HepG2 (cell line): ENCODE results near the gene PLSCR5. TPM values are rescaled to one million over a fixed set of nuclear protein-coding genes. Genes with fewer than 3 reads are reported as not detected.

Experiments
- CEBPB ChIP-seq: IDR thresholded peaks from 2 replicates; pipeline ENCODE4 v1.6.1; 2011; ENCODE audit warnings: low read depth, low read length, improper control_type of control experiment, borderline replicate concordance
- GATAD1 ChIP-seq: IDR thresholded peaks from 2 replicates; pipeline ENCODE4 v1.6.1; 2016; ENCODE audit warnings: missing genetic modification reagents, missing compliant biosample characterization
- HHEX ChIP-seq: IDR thresholded peaks from 2 replicates; pipeline ENCODE4 v1.6.1; 2016; ENCODE audit warnings: control low read depth
- KDM5B ChIP-seq: sonication (generic); formaldehyde crosslinking; IDR thresholded peaks from 2 replicates; pipeline ENCODE4 v1.4.0; 2020; ENCODE audit warnings: missing genetic modification reagents, mild to moderate bottlenecking, borderline replicate concordance
- MAFF ChIP-seq: IDR thresholded peaks from 2 replicates; pipeline ENCODE4 v1.6.1; 2011; ENCODE audit warnings: low read depth, low read length, improper control_type of control experiment
- MED1 ChIP-seq: sonication (generic); formaldehyde crosslinking; IDR thresholded peaks from 2 replicates; pipeline ENCODE4 v1.4.0; 2020; ENCODE audit warnings: missing genetic modification reagents
- MTA3 ChIP-seq: sonication (generic); formaldehyde crosslinking; IDR thresholded peaks from 2 replicates; pipeline ENCODE4 v1.4.0; 2020; ENCODE audit warnings: missing genetic modification reagents
- MTF2 ChIP-seq: sonication (generic); formaldehyde crosslinking; IDR thresholded peaks from 2 replicates; pipeline ENCODE4 v1.5.0; 2020; ENCODE audit warnings: missing genetic modification reagents, borderline replicate concordance
- RFX3 ChIP-seq: IDR thresholded peaks from 2 replicates; pipeline ENCODE4 v1.6.1; 2016; ENCODE audit warnings: missing biosample characterization, missing genetic modification reagents
- ZFP41 ChIP-seq: sonication (generic); formaldehyde crosslinking; IDR thresholded peaks from 2 replicates; pipeline ENCODE4 v1.4.0; 2020; ENCODE audit warnings: mild to moderate bottlenecking, missing genetic modification reagents, borderline replicate concordance
- ZKSCAN5 ChIP-seq: sonication (generic); formaldehyde crosslinking; IDR thresholded peaks from 2 replicates; pipeline ENCODE4 v1.5.1; 2020; ENCODE audit warnings: mild to moderate bottlenecking, missing genetic modification reagents
- ZNF343 ChIP-seq: sonication (generic); formaldehyde crosslinking; IDR thresholded peaks from 2 replicates; pipeline ENCODE4 v1.4.0; 2020; ENCODE audit warnings: mild to moderate bottlenecking, missing genetic modification reagents
- ZNF510 ChIP-seq: sonication (generic); formaldehyde crosslinking; IDR thresholded peaks from 2 replicates; pipeline ENCODE4 v1.4.0; 2020; ENCODE audit warnings: low read depth, mild to moderate bottlenecking, missing genetic modification reagents
- polyA plus RNA-seq, 8 experiments: library from polyadenylated mRNA; depleted of rRNA in 3 of 8; stranded (reverse) in 7 of 8; unstranded in 1 of 8; fragments of >200 nt; fragmentation: Illumina TruSeq in 4 of 8; extraction: Trizol in 4 of 8; gene quantifications; 2 replicates each; pipeline versions ENCODE4 v1.2.1 to v1.2.3, GENCODE V29; 2011 to 2016; ENCODE audit warnings: low read depth in 4 of 8, missing spikeins in 1 of 8, mixed read lengths in 1 of 8; ENCODE audit not compliant: insufficient read depth in 1 of 8
- total RNA-seq, 5 experiments: library from RNA; depleted of rRNA; stranded (reverse); fragments of >200 nt; fragmentation: Illumina TruSeq; extraction: Trizol; gene quantifications; 2 replicates each; pipeline ENCODE4 v1.2.3, GENCODE V29; 2016; ENCODE audit warnings: low read depth in 1 of 5
- TF ChIP-seq, protein P1 (sequence below): sonication (generic); formaldehyde crosslinking; IDR thresholded peaks from 2 replicates; pipeline ENCODE4 v1.5.1; 2020; ENCODE audit warnings: missing genetic modification reagents, mild to moderate bottlenecking, borderline replicate concordance
- TF ChIP-seq, protein P2 (sequence below): sonication (generic); formaldehyde crosslinking; IDR thresholded peaks from 2 replicates; pipeline ENCODE4 v1.4.0; 2020; ENCODE audit warnings: mild to moderate bottlenecking, missing genetic modification reagents
- TF ChIP-seq, protein P3 (sequence below): sonication (generic); formaldehyde crosslinking; IDR thresholded peaks from 2 replicates; pipeline ENCODE4 v1.8.0; 2022; ENCODE audit warnings: low read depth, missing genetic modification reagents
- TF ChIP-seq, protein P4 (sequence below): IDR thresholded peaks from 2 replicates; pipeline ENCODE4 v1.6.1; 2012; ENCODE audit warnings: inconsistent platforms
- TF ChIP-seq, protein P5 (sequence below), 2 experiments: fragments of 450-650 bp in 1 of 2; sonication (generic) in 1 of 2; formaldehyde crosslinking; IDR thresholded peaks; 2 replicates each; pipeline versions ENCODE4 v1.5.0 to v1.8.0; 2020 to 2022; ENCODE audit warnings: mild to moderate bottlenecking in 1 of 2, missing genetic modification reagents in 1 of 2
- TF ChIP-seq, protein P6 (sequence below): sonication (generic); formaldehyde crosslinking; IDR thresholded peaks from 2 replicates; pipeline ENCODE4 v1.4.0; 2020; ENCODE audit warnings: missing genetic modification reagents
- TF ChIP-seq, protein P7 (sequence below): sonication (generic); formaldehyde crosslinking; IDR thresholded peaks from 2 replicates; pipeline ENCODE4 v1.5.0; 2020; ENCODE audit warnings: missing genetic modification reagents

Gene PLSCR5
- total and polyA plus RNA-seq, 2 of the 13 experiments (the other 11 are each of a cell fraction or from before 2014, with no cell fraction given), result 0.50 TPM; not detected in 1

DNA sequence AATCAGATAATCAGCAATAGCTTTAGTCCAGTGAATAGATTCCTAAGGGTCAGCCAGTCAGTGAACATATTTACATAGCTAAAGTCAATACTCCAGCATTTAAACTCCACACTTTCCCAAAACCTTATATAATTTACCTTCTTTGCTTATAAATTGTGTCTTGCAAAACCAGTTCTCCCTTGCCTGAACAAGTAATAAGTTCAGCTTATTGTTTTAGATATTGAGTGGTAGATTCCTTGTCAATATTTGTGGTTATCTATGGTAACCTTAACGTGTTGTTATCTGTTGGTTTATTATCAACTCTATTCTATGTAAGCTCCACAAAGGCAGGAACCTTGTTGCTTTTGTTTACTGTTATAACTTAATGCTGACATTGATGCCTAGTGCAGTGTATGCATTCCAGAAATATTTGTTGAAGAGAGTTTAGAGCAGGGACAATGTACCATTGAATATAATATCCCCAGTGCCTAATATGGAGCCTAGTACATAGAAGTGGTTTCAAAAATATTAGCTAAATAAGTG is 24.0 kb downstream of the PLSCR5 start (continued):
- TF ChIP-seq, protein P1, sequence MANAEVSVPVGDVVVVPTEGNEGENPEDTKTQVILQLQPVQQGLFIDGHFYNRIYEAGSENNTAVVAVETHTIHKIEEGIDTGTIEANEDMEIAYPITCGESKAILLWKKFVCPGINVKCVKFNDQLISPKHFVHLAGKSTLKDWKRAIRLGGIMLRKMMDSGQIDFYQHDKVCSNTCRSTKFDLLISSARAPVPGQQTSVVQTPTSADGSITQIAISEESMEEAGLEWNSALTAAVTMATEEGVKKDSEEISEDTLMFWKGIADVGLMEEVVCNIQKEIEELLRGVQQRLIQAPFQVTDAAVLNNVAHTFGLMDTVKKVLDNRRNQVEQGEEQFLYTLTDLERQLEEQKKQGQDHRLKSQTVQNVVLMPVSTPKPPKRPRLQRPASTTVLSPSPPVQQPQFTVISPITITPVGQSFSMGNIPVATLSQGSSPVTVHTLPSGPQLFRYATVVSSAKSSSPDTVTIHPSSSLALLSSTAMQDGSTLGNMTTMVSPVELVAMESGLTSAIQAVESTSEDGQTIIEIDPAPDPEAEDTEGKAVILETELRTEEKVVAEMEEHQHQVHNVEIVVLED (CRISPR knock-in tag), result 0 out of 2 replicates have a peak, but pooled peaks have one; percentile 22
- TF ChIP-seq, protein P2, sequence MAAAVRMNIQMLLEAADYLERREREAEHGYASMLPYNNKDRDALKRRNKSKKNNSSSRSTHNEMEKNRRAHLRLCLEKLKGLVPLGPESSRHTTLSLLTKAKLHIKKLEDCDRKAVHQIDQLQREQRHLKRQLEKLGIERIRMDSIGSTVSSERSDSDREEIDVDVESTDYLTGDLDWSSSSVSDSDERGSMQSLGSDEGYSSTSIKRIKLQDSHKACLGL (CRISPR knock-in tag), result no peak
- no peak for TF ChIP-seq MTF2 (CRISPR knock-in tag)
- TF ChIP-seq GATAD1 (CRISPR knock-in tag), result no peak
- no peak for TF ChIP-seq ZFP41
- peak; percentile 9; the same call in 1 of the 2 replicates for TF ChIP-seq CEBPB
- no peak for TF ChIP-seq ZNF510 (CRISPR knock-in tag)
- TF ChIP-seq, protein P3, sequence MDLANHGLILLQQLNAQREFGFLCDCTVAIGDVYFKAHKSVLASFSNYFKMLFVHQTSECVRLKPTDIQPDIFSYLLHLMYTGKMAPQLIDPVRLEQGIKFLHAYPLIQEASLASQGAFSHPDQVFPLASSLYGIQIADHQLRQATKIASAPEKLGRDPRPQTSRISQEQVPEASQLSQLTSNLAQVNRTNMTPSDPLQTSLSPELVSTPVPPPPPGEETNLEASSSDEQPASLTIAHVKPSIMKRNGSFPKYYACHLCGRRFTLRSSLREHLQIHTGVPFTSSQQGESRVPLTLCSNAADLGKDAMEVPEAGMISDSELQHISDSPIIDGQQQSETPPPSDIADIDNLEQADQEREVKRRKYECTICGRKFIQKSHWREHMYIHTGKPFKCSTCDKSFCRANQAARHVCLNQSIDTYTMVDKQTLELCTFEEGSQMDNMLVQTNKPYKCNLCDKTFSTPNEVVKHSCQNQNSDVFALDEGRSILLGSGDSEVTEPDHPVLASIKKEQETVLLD (CRISPR knock-in tag), result no peak
- TF ChIP-seq, protein P4, sequence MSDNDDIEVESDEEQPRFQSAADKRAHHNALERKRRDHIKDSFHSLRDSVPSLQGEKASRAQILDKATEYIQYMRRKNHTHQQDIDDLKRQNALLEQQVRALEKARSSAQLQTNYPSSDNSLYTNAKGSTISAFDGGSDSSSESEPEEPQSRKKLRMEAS, result no peak
- TF ChIP-seq RFX3, result 0 out of 2 replicates have a peak, but pooled peaks have one; percentile 20
- TF ChIP-seq ZKSCAN5 (CRISPR knock-in tag), result no peak
- TF ChIP-seq KDM5B, result no peak
- peak; percentile 87 for TF ChIP-seq MED1
- TF ChIP-seq MTA3 (CRISPR knock-in tag), result no peak
- TF ChIP-seq, protein P5, sequence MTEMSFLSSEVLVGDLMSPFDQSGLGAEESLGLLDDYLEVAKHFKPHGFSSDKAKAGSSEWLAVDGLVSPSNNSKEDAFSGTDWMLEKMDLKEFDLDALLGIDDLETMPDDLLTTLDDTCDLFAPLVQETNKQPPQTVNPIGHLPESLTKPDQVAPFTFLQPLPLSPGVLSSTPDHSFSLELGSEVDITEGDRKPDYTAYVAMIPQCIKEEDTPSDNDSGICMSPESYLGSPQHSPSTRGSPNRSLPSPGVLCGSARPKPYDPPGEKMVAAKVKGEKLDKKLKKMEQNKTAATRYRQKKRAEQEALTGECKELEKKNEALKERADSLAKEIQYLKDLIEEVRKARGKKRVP (CRISPR knock-in tag; IDR thresholded peaks at IDR 0.05), result peak in 1 of 2 experiments; percentile 74; a peak in 2 of 4 replicates
- TF ChIP-seq HHEX, result peak; percentile 84
- TF ChIP-seq, protein P6, sequence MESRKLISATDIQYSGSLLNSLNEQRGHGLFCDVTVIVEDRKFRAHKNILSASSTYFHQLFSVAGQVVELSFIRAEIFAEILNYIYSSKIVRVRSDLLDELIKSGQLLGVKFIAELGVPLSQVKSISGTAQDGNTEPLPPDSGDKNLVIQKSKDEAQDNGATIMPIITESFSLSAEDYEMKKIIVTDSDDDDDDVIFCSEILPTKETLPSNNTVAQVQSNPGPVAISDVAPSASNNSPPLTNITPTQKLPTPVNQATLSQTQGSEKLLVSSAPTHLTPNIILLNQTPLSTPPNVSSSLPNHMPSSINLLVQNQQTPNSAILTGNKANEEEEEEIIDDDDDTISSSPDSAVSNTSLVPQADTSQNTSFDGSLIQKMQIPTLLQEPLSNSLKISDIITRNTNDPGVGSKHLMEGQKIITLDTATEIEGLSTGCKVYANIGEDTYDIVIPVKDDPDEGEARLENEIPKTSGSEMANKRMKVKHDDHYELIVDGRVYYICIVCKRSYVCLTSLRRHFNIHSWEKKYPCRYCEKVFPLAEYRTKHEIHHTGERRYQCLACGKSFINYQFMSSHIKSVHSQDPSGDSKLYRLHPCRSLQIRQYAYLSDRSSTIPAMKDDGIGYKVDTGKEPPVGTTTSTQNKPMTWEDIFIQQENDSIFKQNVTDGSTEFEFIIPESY, result no peak
- no peak for TF ChIP-seq ZNF343
- TF ChIP-seq, protein P7, sequence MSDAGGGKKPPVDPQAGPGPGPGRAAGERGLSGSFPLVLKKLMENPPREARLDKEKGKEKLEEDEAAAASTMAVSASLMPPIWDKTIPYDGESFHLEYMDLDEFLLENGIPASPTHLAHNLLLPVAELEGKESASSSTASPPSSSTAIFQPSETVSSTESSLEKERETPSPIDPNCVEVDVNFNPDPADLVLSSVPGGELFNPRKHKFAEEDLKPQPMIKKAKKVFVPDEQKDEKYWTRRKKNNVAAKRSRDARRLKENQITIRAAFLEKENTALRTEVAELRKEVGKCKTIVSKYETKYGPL (CRISPR knock-in tag), result 0 out of 2 replicates have a peak, but pooled peaks have one; percentile 69
- TF ChIP-seq MAFF, result peak; percentile 56
